ENCODE results near the gene GMPR.
"Not testable (repeated sequence)": the region's sequence is repeated elsewhere in the genome, so short reads cannot be mapped to it uniquely, and the experiment has no call there.

The GMPR gene

DNA sequence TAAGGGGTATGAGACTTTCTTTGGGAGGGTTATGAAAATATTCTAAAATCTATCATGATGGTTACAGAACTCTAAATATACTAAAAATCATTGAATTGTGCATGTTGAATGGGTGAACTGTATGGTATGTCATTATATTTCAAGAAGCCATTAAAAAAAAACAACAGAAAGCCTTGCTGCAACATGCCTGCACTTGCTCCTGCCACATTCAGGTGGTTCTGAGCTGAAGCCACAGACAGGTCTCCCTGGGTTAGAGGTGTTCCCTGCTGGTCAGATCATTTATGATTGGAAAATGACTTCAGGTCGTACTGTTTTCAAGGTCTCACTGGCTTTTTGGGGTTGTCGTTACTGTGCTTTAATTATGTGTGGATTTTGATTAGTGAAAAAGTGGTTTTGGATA lies 13.3 kb downstream of the GMPR start:
- no peak for DNase-seq

DNA sequence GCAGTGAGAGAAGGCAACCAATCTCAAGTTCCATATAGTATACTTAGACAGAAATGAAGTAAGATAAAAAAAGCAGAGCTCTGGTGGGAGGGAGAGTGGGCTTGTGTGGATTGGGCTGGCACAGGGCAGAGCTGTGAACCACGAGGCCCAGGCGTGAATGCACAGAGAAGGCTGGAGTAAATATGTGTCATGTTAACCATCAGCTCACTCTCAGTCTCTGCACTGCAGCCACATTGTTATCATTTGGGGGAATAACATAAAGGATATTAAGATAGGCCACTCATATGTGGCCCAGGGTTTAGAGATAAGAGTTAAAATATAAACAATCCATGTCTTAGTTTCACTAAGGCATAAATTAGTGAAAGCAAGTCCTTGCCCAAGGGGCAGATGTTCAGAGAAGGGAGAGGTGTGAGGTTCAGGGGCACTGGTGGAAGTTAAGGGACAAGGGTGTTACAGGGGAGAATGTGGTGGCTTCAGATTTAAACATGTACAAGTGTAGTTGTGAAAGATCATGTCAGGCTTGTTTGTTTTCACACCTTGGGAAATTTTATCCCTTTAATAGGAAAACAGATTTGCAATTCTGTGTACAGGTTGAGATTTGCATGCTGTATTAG lies 14.4 kb downstream of the GMPR start:
- no peak for DNase-seq

DNA sequence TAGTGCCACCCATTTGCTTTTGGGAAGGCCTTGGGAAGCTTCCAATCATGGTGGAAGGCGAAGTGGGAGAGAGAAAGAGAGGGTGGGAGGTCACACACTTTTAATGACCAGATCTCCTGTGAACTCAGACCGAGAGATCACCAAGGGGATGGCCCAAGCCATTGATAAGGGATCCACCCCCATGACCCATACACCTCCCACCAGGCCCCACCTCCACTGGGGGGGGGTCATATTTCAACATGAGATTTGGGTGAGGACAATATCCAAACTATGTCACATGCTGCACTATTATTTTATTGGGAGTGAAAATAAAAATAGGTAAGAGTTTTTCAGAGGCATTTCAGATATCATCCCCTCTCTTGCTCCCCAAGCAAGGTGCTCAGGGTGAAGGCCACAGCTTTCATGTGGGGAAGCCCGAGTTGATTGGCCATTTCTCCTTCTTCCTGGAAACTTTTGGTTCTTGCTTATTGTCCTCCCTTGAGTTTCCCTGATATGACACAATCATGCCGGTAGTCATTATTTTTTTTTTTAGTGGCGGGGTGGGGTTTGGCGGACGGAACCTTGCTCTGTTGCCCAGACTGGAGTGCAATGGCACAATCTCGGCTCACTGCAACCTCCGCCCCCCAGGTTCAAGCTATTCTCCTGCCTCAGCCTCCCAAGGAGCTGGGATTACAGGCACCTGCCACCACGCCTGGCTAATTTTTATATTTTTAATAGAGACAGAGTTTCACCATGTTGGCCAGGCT lies 15.2 kb downstream of the GMPR start:
- no peak for DNase-seq

DNA sequence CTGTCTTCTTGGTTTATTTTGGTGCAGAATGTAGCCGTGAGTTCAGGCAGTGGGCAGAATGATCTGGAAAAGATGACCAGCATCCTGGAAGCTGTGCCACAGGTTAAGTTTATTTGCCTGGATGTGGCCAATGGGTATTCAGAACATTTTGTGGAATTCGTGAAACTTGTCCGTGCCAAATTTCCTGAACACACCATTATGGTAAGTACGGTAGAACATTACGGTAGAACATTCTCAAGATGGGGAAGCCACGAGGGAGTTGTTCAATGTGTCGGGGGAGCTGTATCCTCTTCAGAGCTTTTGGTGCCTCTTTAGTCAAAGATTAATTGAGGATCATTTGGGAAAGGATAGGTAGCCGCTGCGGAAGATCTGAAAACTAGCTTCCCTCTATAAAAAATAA lies 16.1 kb downstream of the GMPR start:
- no peak for DNase-seq

DNA sequence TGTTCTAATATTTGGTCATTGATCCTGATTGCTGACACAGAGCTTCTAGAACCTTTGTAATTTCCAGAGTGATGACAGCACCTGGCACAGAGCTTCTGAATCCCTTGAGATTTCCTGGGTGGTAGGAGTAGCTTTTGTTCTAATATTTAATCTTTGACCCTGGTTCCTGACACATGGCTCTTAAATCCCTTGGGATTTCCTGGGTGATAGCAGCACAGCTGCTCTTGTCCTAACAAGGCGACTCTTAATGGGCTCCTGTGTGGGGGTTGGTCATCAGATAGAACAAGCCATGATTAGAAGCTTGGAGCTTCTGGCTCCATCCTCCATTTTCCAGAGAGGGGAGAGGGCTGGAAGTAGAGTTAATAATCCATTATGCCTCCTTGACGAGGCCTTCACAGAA lies 18.4 kb downstream of the GMPR start:
- no peak for DNase-seq

DNA sequence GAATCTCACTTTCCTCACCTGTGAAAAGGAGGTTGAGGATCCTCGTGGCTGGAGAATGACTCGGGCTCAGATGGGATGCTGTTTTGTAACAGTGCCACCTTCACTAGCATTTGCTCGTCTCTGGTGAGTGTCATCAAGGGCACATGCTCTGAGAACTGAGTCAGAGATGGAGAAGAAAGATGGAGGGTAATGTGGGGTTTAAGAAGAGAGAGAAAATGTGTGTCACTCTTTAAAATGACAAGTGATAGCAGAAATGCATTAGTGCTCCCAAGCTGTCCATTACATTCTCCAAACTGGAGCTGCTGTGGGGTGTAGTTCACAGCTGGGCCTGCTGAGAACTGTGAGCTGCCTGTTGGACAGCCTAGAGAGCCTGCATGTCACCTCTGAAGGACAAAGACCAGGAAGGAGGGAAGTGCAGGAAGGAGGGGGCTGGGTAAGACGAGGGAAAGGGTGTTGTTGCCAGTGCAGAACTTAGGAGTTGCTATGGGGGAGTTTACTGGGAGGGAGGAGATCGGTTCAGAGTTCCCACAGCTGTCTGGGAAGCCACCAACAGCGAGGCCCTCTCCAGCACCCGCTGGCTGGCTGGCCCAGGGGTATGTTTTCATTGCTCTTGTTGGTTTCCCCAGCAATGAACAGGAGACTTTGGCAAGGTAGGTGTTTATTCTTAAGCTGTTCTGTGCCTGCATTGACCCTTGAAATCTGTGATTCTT lies 19.8 kb downstream of the GMPR start:
- no peak for DNase-seq

DNA sequence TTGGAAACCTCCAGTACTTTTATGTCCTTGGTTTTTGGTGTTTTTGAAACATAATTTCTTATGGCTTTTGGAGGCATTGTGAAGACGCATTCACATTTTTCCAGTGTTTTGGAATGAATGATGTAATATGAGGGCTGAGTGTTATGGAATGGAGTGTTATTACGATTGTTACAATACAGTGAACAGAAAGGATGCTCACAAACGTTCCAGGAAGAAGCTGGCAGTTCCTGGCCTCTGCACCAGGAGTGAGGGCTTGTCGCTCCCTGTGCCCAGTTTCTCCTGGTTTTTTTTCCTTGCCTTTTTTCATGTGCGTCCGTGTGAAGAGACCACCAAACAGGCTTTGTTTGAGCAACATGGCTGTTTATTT lies 20.3 kb downstream of the GMPR start:
- no peak for DNase-seq

DNA sequence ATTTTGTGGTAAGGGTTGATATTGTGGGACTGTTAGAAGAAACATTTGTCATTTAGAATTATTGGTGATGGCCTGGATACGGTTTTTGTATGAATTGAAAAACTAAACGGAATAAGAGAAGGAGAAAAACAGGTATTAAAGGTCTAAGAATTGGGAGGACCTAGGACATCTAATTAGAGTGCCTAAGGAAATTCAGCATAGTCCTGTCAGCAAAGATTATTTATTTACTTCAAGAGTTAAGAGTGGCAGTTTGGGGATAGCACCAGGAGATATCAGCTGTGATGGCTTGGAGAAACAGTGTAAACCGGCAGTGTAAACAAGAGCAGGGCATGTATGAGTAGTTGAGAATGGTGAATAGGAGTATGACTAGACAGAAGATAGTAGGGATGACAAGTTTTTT lies 21.2 kb downstream of the GMPR start:
- not testable (repeated sequence) for DNase-seq

DNA sequence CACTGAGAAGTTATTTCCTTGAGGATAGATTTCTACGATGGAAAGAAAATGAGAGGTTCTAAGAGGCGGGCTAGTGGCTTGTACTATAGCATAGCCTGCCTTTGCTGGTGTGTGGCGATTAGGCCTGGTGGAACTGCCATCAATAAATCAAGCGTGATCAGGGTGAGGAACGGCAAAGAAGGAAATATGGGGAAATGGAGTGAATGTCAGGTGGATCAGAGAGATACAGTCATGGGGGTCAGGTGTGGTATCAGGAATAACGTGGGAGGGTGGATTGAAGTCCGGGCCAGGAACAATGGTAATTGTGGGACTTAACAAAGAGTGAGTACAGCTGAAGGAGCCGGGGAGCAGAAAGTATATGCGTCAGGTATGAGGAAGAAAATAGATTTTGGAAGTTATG lies 22.2 kb downstream of the GMPR start:
- DNase-seq: not testable (repeated sequence)

DNA sequence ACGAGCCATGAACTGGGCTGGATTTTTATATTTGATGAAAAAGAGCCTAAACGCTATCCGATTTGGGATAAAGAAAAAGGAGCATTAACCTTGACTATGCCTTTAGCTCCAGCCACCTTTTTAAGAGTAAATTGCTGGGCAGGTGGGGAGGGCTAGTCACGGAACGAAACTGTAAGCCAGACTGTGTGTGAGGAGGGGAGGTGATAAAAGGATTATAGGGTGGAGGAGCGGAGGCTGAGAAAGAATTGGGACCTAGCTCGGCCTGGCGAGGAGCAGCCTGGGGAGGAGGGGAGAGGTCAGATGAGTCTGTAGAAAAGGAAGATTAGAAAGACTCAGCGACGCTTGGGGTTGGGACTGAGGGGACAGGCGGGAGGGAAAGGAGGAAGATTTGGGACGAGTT lies 24.4 kb downstream of the GMPR start:
- not testable (repeated sequence) for DNase-seq

DNA sequence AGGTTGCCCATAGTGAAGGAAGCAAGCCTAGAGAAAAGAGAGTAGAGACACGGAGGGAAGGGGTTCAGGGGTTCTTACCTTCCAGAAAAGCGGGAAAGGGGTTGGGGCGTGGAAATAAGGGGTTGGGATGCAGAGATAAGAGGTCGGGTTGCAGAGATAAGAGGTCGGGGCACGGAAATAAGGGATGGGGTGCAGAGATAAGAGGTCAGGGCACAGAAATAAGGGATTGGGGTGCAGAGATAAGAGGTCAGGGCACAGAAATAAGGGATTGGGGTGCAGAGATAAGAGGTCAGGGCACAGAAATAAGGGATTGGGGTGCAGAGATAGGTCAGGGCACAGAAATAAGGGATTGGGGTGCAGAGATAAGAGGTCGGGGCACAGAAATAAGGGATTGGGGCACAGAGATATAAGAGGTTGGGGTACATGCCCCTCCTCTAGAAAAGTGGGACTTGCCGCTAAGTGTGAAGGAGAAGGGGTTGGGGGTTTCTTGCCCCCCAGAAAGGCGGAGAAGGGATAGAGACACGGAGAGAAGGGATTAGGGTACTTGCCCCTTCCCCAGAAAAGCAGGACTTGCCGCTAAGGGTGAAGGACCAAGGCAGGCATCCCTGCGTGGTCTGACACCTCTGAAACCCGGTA lies 25.2 kb downstream of the GMPR start:
- DNase-seq: not testable (repeated sequence)

DNA sequence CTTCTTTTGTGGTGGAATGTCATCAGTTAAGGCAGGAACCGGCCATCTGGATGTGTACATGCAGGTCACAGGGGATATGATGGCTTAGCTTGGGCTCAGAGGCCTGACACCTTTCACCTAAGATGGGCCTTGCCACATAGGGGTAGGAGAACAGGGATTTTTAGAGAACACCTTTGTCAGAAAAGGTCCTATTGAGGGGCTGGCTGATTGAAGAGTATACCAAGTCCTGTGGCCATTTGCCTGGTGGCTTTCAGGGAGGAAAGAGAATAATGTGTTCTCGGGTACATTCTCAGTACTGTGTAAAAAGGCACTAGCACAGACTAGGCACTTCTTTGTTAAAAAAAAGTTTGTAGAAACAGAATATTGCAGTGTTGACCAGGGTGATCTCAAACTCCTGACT lies 26.4 kb downstream of the GMPR start:
- DNase-seq: no peak

DNA sequence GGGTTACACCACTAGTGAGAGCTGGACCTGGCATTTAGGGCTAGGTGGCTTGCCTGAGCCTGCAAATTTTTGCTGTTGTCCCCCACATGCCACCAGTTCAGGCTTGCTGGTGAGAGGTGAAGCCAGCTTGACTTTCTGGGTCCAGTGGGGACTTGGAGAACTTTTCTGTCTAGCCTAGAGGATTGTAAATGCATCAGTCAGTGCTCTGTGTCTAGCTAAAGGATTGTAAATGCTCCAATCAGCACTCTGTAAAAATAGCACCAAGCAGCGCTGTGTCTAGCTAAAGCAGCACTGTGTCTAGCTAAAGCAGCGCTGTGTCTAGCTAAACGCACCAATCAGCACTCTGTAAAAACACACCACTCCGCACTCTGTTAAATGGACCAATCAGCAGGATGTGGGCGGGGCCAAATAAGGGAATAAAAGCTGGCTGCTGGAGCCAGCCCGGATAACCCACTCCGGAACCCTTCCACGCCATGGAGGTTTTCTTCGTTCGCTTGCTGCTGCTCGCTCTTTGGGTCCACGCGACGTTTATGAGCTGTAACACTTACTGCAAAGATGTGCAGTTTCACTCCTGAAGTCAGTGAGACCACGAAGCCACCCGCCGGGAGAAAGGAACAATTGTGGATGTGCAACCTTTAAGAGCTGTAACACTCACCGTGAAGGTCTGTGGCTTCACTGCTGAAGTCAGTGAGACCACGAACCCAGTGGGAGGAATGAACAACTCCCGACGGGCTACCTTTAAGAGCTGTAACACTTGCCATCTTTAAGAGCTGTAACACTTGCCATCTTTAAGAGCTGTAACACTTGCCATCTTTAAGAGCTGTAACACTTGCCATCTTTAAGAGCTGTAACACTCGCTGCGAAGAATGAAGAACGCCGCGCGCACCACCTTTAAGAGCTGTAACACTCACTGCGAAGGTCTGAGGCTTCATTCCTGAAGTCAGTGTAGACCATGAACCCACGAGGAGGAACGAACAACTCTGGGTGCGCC lies 27.3 kb downstream of the GMPR start:
- no peak for DNase-seq

DNA sequence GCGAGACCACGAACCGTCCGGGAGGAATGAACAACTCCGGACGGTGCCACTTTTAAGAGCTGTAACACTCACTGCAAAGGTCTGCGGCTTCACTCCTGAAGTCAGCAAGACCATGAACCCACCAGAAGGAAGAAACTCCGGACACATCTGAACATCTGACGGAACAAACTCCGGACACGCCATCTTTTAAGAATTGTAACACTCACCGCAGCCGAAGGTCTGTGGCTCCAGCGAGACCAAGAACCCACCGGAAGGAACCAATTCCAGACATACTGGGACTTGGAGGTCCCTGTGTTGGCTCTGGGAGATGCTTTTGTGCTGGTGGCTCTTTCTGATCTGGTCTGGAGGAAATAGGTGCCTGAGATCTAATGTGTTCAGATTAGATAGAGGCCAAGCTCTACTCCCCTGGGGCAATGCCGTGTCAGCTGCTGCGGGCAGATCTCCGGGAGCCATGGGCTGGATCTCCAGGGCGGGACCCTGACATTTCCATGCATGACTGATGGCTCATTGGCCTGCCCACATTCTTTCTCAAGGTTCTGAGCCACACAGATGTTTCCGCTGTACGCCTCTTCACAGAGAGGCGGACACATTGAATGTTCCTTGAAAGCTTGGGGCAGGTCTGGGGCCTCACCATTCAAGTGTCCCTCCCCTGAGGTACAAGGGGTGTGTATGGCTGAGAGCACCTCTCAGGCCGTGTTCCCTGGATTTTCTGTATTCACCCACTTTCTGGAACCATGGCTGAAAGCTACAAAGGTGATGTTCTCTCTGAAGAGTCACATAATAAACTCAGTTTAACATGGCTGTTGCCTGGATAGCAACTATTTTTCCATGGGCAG lies 29.3 kb downstream of the GMPR start:
- no peak for DNase-seq

DNA sequence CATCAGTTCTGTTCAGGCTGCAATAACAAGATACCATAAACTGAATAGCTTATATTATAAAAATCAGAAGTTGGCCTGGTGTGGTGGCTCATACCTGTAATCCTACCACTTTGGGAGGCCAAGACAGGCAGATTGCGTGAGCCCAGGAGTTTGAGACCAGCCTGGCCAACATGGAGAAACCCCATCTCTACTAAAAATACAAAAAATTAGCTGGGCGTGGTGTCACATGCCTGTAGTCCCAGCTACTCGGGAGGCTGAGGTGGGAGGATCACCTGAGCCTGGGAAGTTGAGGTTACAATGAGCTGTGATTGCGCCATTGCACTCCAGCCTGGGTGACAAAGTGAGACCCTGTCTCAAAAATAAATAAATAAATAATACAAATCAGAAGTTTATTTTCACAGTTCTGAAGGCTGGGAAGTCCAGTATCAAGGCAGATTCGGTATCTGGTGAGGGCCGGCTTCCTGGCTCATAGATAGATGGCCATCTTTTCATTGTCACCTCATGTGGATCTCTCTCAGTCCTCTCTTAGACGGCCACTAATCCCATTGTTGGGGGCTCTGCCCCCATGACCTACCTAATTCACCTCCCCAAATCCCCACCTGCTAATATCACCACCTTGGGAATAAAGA lies 31.2 kb downstream of the GMPR start:
- DNase-seq: not testable (repeated sequence)

DNA sequence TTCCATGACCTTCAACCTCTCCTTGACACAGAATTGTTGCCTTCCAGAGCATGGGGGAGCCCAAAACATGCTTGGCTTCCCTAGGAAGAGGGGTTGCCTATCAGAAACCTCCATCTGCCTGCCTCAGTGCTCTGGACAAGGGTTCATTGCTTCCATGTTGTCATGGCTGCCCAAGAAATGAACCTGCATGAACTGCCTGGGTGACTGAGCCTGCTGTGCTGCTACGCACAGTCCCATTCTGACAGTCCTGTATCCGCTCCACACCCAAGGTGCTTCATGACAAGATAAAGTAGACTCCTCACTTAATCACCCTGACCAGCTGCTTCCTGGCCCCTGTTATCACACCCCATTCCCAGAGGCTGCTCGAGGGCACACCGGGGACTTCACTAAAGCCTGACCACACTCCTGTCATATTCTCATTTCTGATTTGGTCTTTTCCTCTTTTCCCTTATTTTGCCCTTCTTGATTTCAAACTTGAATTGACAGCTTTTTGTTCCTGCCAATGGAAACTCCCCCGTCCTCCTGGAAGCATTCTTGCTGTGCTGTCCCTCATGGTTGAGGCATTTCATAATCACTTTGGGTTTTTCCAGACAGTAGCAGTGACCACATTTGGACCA lies 31.9 kb downstream of the GMPR start:
- DNase-seq: no peak

DNA sequence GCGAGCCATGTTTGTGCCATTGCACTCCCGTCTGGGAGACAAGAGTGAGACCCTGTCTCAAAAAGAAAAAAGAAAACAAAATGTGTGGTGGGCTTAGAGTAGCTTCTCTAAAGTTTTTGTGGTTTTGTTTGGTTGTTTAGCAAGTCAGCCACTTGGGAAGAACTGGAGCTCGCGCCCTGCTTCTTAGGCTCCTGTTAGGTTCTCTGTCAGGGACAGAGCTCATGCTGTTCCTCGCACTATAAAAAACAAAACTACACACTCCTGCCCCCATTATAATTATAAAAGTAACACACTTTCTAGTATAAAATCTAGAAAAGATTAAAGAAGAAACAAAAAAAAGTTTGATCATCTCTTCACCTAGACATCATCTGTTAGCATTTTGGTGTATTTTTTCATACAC lies 33.0 kb downstream of the GMPR start:
- no peak for DNase-seq

DNA sequence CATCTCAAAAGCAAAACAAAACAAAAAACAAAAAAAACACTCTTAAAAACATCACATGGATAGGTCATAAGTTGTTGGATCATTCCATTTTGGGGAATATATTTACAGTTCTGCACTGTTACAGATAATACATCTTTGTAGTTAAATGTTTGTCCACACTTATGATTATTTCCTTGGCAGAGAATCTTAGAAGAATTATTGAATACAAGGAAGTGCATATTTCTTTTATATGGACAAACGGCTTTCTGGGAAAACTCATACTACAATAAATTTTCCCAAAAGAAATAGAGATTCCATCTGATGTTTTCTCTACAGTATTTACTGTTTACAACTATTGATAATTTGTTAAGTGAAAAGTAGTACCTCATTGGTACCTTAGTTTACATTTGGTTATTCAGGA lies 33.8 kb downstream of the GMPR start:
- no peak for DNase-seq

DNA sequence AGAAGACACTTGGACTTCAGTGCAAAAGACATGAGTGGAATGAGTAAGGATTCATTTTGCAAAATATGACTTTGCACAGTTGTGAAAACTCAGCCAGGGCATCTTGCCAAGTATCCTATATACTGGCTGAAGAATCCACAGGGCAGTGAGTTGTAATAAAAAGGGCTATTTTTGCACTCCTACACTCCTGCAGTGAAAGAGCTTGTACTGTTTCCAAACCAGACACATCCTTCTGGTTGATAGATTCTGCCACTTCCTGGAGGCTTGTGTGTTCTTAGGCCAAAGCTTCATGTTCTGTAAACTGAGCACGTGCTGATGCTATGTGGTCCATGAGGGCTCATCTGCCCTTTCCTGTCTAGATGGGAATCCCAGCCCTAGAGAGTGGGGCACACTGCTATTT lies 34.9 kb downstream of the GMPR start:
- no peak for DNase-seq

DNA sequence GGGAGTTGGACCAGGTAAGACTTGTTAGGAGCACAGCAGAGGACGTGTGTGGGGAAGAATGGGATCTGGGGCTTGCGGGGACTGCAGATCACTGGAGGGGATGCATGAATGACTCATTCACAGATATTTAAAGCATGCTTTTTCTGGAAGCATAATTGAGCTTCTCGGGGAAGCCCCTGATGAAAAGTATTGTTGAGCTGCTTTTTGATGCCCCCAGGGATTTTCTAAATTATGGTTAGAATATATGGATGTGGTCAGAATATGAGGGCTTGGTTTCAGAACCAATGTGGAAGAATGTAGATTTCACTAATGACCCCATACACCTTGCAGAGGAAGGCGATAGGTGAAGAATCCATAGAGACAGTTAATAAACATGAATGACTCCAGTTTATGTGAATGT lies 36.1 kb downstream of the GMPR start:
- no peak for DNase-seq
